ENCODE data around the gene PLCXD3.

Gene PLCXD3

GRCh38 chr5:41277476-41278245 is 232.7 kb downstream of the PLCXD3 start:
- DNase-seq: no peak

GRCh38 chr5:41275813-41276512 is 234.4 kb downstream of the PLCXD3 start:
- no peak for DNase-seq

GRCh38 chr5:41270423-41271251 is 239.8 kb downstream of the PLCXD3 start:
- DNase-seq: no peak

- no peak for DNase-seq
These were observed 241.5 kb downstream of the PLCXD3 start for GRCh38 chr5:41268894-41269293.

GRCh38 chr5:41266377-41266776 is 244.0 kb downstream of the PLCXD3 start:
- DNase-seq: no peak

GRCh38 chr5:41264019-41264418 is 246.4 kb downstream of the PLCXD3 start:
- DNase-seq: no peak

GRCh38 chr5:41263335-41263734 is 247.1 kb downstream of the PLCXD3 start:
- DNase-seq: no peak

All from NCI-H2107 (cell line).